ENCODE data around the gene ARL14.

DNA sequence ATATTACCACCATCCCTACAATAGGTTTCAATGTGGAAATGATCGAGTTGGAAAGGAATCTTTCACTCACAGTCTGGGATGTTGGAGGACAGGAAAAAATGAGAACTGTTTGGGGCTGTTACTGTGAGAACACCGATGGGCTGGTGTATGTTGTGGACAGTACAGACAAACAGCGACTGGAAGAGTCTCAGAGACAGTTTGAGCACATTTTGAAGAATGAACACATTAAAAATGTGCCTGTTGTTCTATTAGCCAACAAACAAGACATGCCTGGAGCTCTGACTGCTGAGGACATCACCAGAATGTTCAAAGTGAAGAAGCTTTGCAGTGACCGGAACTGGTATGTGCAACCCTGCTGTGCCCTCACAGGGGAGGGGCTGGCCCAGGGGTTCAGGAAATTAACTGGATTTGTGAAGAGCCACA lies 510 bp downstream of the ARL14 start:
- no peak for TF ChIP-seq POLR2A (IDR thresholded peaks at IDR 0.05)
- no peak for TF ChIP-seq CTCF (IDR thresholded peaks at IDR 0.05)
